MM.1S (cell line): ENCODE measurements around the gene URI1.

ENCODE experiments used
- CTCF ChIP-seq: fragments of 300-600 bp; sonication (generic); IDR thresholded peaks from 2 replicates; pipeline ENCODE4 v1.5.1; 2016; ENCODE audit warnings: antibody characterized with exemption, low read length, mixed read lengths
- EZH2 ChIP-seq: fragments of 300-600 bp; sonication (generic); optimal IDR thresholded peaks from 2 replicates; pipeline ENCODE3; 2017; ENCODE audit warnings: low read depth, mild to moderate bottlenecking, antibody characterized with exemption, low read length, mixed read lengths

- TF ChIP-seq CTCF = no peak
- no peak for TF ChIP-seq EZH2
Observed at GRCh38 chr19:29904017-29904416, 38.0 kb upstream of the URI1 start.
